Measurements from ENCODE around the gene EFCAB6.

- TF ChIP-seq CTCF (IDR thresholded peaks at IDR 0.05) (no peak), POLR2A (IDR thresholded peaks at IDR 0.05) (no peak)
These were observed 177.0 kb downstream of the EFCAB6 start for GRCh38 chr22:43635101-43635500.

Measured in adrenal gland (tissue), 5 donors.